ENCODE measurements around the gene MBTPS1. TPM values are rescaled to one million over a fixed set of nuclear protein-coding genes. Genes with fewer than 3 reads are reported as not detected.

The MBTPS1 gene
- total RNA-seq, 4 donors from 2014 or later = 98.4 to 149 (median 121) TPM

DNA sequence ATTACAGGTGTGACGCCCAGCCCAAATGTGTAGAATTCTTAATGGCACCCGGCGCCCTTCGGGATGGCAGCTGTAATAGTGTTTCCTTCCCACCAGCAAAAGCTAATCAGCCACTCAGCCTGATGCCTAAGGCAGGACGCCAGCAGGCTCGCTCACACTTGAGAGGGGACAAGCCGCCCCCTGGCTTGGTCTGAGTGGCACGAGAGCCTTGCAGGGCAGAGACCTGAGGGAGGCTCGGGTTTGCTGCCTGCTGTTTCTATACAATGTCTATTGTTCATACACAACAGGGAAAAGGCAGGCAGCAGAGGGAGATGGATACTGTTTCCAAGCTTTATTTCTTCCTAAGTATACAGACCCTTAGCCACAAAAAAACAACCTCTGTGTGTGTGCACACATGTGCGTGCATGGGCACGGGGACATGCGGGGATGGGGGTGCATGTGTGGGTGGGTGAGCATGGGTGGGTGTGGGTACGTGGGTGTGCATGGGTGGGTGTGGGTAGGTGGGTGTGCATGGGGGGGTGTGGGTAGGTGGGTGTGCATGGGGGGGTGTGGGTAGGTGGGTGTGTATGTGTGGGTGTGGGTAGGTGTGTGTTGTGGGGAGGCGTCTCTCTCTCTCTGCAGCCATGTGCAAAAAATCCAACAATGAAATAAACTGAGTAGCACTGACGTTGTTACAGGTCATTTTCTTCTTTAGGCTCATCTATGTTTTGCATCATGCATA lies 84.1 kb downstream of the MBTPS1 start:
- H3K4me1 ChIP-seq = no peaks in the 10 kb centered on the region
- no peak for DNase-seq (ENCODE audit: low spot score in 2 of 2)
- TF ChIP-seq CTCF (IDR thresholded peaks at IDR 0.05) = no peak
- no peak for TF ChIP-seq EP300 (IDR thresholded peaks at IDR 0.05)
- TF ChIP-seq POLR2A (IDR thresholded peaks at IDR 0.05) = no peak
- H3K9me3 ChIP-seq = peaks cover 0 to 24% (median 0%) of the 10 kb centered on the region in 4 donors
- H3K36me3 ChIP-seq = no peaks in the 10 kb centered on the region
- no peak overlapping the region for H3K27ac ChIP-seq
- no peaks in the 10 kb centered on the region for H3K27me3 ChIP-seq
- H3K4me3 ChIP-seq = no peak overlapping the region
- WGBS, 2 donors = 56 to 61% methylated on average over 15 of the region's 15 CpGs

DNA sequence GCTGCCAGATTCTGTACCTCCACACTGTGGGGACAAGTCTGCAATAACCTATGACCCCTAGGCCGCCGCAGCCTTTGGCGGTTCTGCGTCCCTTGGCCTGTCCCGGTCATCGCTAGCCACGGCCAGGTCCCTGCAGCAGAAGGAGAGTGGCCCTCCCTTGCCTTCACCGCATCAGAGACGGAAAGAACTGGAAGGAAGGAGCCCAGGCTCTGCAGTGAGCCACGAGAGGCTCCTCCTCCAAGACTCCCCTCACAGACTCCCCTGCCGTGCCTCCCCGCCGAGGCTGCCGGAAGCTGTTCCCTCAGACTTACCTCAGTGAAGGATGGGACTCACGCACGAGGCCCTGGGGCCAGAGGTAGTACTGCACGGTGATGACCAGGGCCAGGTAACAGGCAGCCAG lies 85.2 kb downstream of the MBTPS1 start:
- Histone ChIP-seq H3K27me3 (no peaks in the 10 kb centered on the region), H3K4me3 (no peak overlapping the region), H3K27ac (no peak overlapping the region), H3K36me3 (no peaks in the 10 kb centered on the region), H3K9me3 (peaks cover 0 to 18% (median 0%) of the 10 kb centered on the region in 4 donors), H3K4me1 (no peaks in the 10 kb centered on the region)
- TF ChIP-seq EP300 (IDR thresholded peaks at IDR 0.05) (no peak), CTCF (IDR thresholded peaks at IDR 0.05) (no peak), POLR2A (IDR thresholded peaks at IDR 0.05) (no peak)
- 84 to 90% methylated on average over 10 to 17 of the region's 17 CpGs for WGBS, 2 donors
- DNase-seq (ENCODE audit: low spot score in 2 of 2) = no peak

DNA sequence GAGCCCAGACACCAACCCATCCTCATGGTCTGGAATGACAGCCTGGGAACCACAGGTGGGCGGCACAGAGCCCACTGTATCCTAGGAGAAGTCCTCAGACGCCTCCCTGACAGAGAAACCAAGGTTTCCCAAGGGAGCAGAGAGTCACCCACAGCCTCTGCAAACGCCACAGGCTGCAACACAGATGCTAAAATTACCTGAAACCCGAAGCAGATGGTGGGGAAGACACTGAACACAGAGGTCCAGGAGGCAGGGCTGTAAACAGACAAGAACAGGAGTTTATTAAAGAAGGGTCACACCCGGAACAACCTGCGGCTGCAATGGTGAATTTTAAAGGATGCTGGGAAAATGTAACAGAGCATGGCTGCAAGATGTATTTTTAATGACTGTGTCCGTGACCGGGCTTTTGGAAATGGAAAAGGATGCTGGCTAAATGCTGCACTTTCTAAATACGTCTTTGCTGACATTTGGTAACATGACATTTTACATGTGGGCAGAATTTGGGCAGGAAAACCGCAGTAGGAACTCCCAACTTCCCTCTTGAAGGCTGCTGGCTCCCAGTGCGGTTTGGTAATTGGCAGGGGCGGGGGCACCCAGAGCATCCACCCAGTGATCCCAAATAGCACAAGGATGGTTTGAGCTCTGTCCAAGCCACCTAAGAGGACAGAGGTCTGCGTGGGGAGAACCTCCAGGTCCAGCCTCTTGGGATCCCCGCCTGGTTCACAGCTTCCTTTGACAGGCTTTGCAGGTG lies 87.3 kb downstream of the MBTPS1 start:
- no peak overlapping the region for H3K4me3 ChIP-seq
- TF ChIP-seq EP300 (IDR thresholded peaks at IDR 0.05) (no peak), POLR2A (IDR thresholded peaks at IDR 0.05) (no peak), CTCF (IDR thresholded peaks at IDR 0.05) (no peak)
- no peaks in the 10 kb centered on the region for H3K27me3 ChIP-seq
- no peak overlapping the region for H3K27ac ChIP-seq
- H3K4me1 ChIP-seq = no peaks in the 10 kb centered on the region
- DNase-seq (ENCODE audit: low spot score in 2 of 2) = no peak
- no peaks in the 10 kb centered on the region for H3K36me3 ChIP-seq
- WGBS, 2 donors = 70% methylated on average over 14 of the region's 14 CpGs
- H3K9me3 ChIP-seq = no peaks in the 10 kb centered on the region

DNA sequence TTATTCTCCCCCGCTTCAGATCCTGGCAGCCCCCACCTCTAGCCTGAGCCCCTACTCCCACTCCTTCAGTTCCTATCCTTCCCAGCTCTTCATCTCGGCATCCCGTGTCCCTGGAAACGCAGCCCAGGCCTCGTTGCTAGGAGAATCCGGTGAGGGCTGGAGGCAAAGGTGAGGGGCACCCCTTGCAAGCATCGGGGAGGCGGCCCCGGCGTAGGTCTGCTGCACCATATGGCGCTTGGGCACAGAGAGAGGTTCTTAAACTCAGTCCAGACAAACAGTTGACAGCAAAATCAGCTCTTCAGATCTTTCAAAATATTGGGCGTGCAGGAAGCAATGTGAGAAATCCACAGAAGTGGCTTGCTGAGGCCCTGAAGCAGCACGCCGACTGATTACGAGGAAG lies 89.1 kb downstream of the MBTPS1 start:
- Histone ChIP-seq H3K27ac (no peak overlapping the region), H3K27me3 (peaks cover 0 to 5% of the 10 kb centered on the region in 2 donors), H3K4me3 (no peak overlapping the region), H3K9me3 (peaks cover 0 to 2% (median 0%) of the 10 kb centered on the region in 4 donors), H3K36me3 (no peaks in the 10 kb centered on the region), H3K4me1 (no peaks in the 10 kb centered on the region)
- WGBS, 2 donors = 73 to 74% methylated on average over 15 of the region's 15 CpGs
- DNase-seq (ENCODE audit: low spot score in 2 of 2) = no peak
- TF ChIP-seq POLR2A (IDR thresholded peaks at IDR 0.05) (no peak), EP300 (IDR thresholded peaks at IDR 0.05) (no peak), CTCF (IDR thresholded peaks at IDR 0.05) (no peak)

- TF ChIP-seq CTCF (IDR thresholded peaks at IDR 0.05) (no peak), POLR2A (IDR thresholded peaks at IDR 0.05) (no peak), EP300 (IDR thresholded peaks at IDR 0.05) (no peak)
- Histone ChIP-seq H3K27ac (no peak overlapping the region), H3K4me3 (no peak overlapping the region), H3K36me3 (no peaks in the 10 kb centered on the region), H3K9me3 (peaks cover 0 to 11% (median 0%) of the 10 kb centered on the region in 4 donors), H3K4me1 (no peaks in the 10 kb centered on the region), H3K27me3 (peaks cover 0 to 5% of the 10 kb centered on the region in 2 donors)
- 75 to 84% methylated on average over 10 of the region's 10 CpGs for WGBS, 2 donors
- DNase-seq (ENCODE audit: low spot score in 2 of 2) = no peak
Observed at GRCh38 chr16:84026606-84027005, 90.1 kb downstream of the MBTPS1 start.
